ENCODE results near the gene SSU72. TPM values are rescaled to one million over a fixed set of nuclear protein-coding genes. Genes with fewer than 3 reads are reported as not detected.
"Not testable (repeated sequence)": the region's sequence is repeated elsewhere in the genome, so short reads cannot be mapped to it uniquely, and the experiment has no call there.

The SSU72 gene
- total RNA-seq, 4 donors from 2014 or later, result 95.7 to 130 (median 107) TPM

DNA sequence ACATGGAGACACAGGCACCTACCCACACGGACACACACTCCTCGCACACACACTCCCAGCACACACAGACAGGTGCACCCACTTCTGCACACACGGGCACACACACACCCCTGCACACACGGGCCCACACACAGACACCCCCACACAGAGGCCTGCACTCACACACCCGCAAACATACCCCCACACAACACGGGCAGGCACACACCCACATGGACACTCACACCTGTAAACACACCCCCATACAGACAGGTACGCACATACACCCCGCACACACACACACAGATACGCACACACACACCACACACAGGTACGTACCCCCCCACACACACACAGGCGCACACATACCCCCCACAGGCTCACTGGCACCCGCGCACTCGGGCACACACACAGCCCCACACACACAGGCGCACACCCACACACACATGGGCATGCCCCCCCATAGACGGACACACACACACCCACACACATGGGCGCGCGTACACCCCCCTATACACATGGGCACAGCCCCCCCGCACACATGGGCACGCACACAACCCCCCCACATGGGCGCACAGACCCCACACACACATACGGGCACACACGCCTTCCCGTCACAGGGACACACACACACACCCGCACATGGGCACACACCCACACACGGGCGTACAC lies 56.6 kb downstream of the SSU72 start:
- ATAC-seq (ENCODE audit: low FRiP score), result no peak
- DNase-seq (ENCODE audit: low spot score), result no peak
- TF ChIP-seq, protein P1, sequence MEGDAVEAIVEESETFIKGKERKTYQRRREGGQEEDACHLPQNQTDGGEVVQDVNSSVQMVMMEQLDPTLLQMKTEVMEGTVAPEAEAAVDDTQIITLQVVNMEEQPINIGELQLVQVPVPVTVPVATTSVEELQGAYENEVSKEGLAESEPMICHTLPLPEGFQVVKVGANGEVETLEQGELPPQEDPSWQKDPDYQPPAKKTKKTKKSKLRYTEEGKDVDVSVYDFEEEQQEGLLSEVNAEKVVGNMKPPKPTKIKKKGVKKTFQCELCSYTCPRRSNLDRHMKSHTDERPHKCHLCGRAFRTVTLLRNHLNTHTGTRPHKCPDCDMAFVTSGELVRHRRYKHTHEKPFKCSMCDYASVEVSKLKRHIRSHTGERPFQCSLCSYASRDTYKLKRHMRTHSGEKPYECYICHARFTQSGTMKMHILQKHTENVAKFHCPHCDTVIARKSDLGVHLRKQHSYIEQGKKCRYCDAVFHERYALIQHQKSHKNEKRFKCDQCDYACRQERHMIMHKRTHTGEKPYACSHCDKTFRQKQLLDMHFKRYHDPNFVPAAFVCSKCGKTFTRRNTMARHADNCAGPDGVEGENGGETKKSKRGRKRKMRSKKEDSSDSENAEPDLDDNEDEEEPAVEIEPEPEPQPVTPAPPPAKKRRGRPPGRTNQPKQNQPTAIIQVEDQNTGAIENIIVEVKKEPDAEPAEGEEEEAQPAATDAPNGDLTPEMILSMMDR (IDR thresholded peaks at IDR 0.05), result no peak

- not testable (repeated sequence) for ATAC-seq (ENCODE audit: low FRiP score); DNase-seq (ENCODE audit: low spot score)
Measured at GRCh38 chr1:1516923-1517322, 57.7 kb downstream of the SSU72 start.

DNA sequence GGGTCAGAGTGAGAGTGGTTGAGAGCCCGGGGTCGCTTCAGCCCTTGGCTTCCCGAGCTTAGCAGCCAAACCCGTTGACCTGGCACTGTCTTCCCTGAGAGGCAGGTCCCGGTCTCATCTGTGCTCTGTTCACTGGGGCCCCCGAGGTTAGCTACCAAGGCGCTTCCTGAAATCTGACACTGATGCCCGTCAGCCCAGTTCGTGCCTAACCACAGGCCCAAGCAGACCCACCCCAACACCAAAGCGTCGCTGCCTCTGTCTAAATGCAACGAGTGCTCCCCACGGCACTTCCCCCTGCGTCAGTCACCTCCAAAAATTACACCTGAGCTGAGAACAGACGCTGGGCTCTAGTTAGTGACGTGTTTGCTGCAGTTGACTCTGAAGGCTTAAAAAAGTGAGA lies 60.3 kb downstream of the SSU72 start:
- ATAC-seq (ENCODE audit: low FRiP score); DNase-seq (ENCODE audit: low spot score): not testable (repeated sequence)

GRCh38 chr1:1513675-1514074 lies 61.0 kb downstream of the SSU72 start:
- not testable (repeated sequence) for DNase-seq (ENCODE audit: low spot score); ATAC-seq (ENCODE audit: low FRiP score)

- ATAC-seq (ENCODE audit: low FRiP score), result peak; percentile 17
- not testable (repeated sequence) for DNase-seq (ENCODE audit: low spot score)
Measured at GRCh38 chr1:1512425-1512824, 62.2 kb downstream of the SSU72 start.

DNA sequence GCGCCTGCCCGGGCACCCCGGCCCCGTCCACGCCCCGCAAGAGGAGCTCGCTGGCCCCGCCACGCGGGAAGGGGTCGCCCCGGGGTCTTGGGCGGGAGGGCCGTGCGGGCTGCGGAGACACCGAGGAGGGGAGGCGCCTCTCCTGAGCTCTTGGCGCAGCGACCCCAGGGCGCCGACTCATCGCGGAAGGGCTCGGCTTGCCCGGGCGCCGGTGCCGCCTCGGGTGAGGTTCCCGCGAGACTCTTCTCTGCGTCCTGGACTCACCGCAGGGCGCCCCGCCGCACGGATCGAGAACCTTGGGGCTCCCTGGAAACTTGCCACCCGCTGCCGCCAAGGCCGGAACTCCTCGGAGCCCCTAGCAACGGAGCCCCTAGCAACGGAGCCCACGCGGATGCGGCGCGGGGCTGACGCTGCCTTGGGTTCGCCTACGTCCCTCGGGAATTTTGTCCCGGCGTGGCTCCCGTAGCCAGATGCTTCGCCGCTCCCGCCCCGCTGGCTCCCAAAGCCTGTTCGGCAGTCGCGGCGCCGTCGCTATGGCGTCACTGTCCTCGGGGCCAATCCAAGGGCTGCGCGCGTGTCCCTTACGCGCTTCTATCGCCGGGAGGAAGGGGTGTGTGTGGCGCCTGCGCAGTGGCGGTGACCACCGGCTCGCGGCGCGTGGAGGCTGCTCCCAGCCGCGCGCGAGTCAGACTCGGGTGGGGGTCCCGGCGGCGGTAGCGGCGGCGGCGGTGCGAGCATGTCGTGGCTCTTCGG lies 63.0 kb downstream of the SSU72 start, which contains the start of gene ATAD3A:
Gene ATAD3A, plus strand, starts transcription at position 630 of the 753 bp plus-strand sequence. Its CDS starts 107 bp downstream, at position 737.
- ATAC-seq (ENCODE audit: low FRiP score), result peak; percentile 92
- DNase-seq (ENCODE audit: low spot score), result peak; percentile 92
- TF ChIP-seq, protein P1 (IDR thresholded peaks at IDR 0.05), result no peak

- no peak for ATAC-seq (ENCODE audit: low FRiP score)
- TF ChIP-seq, protein P1 (IDR thresholded peaks at IDR 0.05), result no peak
Measured at GRCh38 chr1:1510912-1511532, 63.6 kb downstream of the SSU72 start.

GRCh38 chr1:1509465-1509850 lies 65.2 kb downstream of the SSU72 start:
- ATAC-seq (ENCODE audit: low FRiP score); DNase-seq (ENCODE audit: low spot score): not testable (repeated sequence)

More at GRCh38 chr1:1510912-1511532, 63.6 kb downstream of the SSU72 start:
- DNase-seq (ENCODE audit: low spot score), result no peak

GRCh38 chr1:1508775-1509464 lies 65.7 kb downstream of the SSU72 start:
- DNase-seq (ENCODE audit: low spot score); ATAC-seq (ENCODE audit: low FRiP score): not testable (repeated sequence)

GRCh38 chr1:1507305-1507704 lies 67.4 kb downstream of the SSU72 start:
- DNase-seq (ENCODE audit: low spot score) (no peak), ATAC-seq (ENCODE audit: low FRiP score) (no peak)
- TF ChIP-seq, protein P1 (IDR thresholded peaks at IDR 0.05), result no peak

- ATAC-seq (ENCODE audit: low FRiP score), result not testable (repeated sequence)
Measured at GRCh38 chr1:1505801-1506200, 68.9 kb downstream of the SSU72 start.

GRCh38 chr1:1505366-1505798 lies 69.3 kb downstream of the SSU72 start:
- not testable (repeated sequence) for DNase-seq (ENCODE audit: low spot score)
- ATAC-seq (ENCODE audit: low FRiP score), result peak; percentile 42

More at GRCh38 chr1:1505801-1506200, 68.9 kb downstream of the SSU72 start:
- DNase-seq (ENCODE audit: low spot score), result not testable (repeated sequence)

All from omental fat pad (tissue), 4 donors.